GM18511 (cell line): Measurements from ENCODE around the gene KRT80.

ENCODE experiments used
- ATAC-seq: cut with Tn5 transposase; IDR thresholded peaks from one replicate; pipeline ENCODE4 v1.9.1; 2021; ENCODE audit warnings: mild to moderate bottlenecking, moderate library complexity; ENCODE audit not compliant: unreplicated experiment

Gene KRT80

GRCh38 chr12:52211716-52212585, 20.1 kb upstream of the KRT80 start:
- no peak for ATAC-seq

- ATAC-seq, result no peak
Observed at GRCh38 chr12:52210925-52211650, 19.3 kb upstream of the KRT80 start.

- ATAC-seq, result no peak
Observed at GRCh38 chr12:52210186-52210924, 18.5 kb upstream of the KRT80 start.

GRCh38 chr12:52209321-52209720, 17.5 kb upstream of the KRT80 start:
- ATAC-seq, result no peak

- ATAC-seq, result no peak
Observed at GRCh38 chr12:52208424-52209165, 16.8 kb upstream of the KRT80 start.

GRCh38 chr12:52207895-52208294, 16.1 kb upstream of the KRT80 start:
- ATAC-seq, result no peak

- ATAC-seq, result no peak
Observed at GRCh38 chr12:52207106-52207505, 15.3 kb upstream of the KRT80 start.

- no peak for ATAC-seq
Observed at GRCh38 chr12:52206304-52207040, 14.7 kb upstream of the KRT80 start.

GRCh38 chr12:52205612-52206303, 13.9 kb upstream of the KRT80 start:
- no peak for ATAC-seq

GRCh38 chr12:52204931-52205505, 13.2 kb upstream of the KRT80 start:
- no peak for ATAC-seq

- ATAC-seq, result no peak
Observed at GRCh38 chr12:52204095-52204930, 12.5 kb upstream of the KRT80 start.

- no peak for ATAC-seq
Observed at GRCh38 chr12:52203079-52203921, 11.5 kb upstream of the KRT80 start.

- no peak for ATAC-seq
Observed at GRCh38 chr12:52202361-52203078, 10.7 kb upstream of the KRT80 start.

GRCh38 chr12:52201451-52201839, 9.6 kb upstream of the KRT80 start:
- no peak for ATAC-seq

GRCh38 chr12:52200781-52201450, 9.1 kb upstream of the KRT80 start:
- ATAC-seq, result no peak

GRCh38 chr12:52200086-52200780, 8.4 kb upstream of the KRT80 start:
- no peak for ATAC-seq
